Body of pancreas (tissue), 4 donors: ENCODE results near the gene SETBP1. TPM values are rescaled to one million over a fixed set of nuclear protein-coding genes. Genes with fewer than 3 reads are reported as not detected.

Source experiments
- ATAC-seq: fragments of 150-250 bp; one replicate; pipeline ENCODE4 v1.9.1; 2016
- DNase-seq, 4 donors: peaks; one replicate each; pipeline ENCODE4 v3.0.0-alpha.2; 2019
- H3K27ac ChIP-seq, 4 donors: fragments of 200-600 bp; sonication (generic); 1 replicate in 3 of 4; 2 replicates in 1 of 4; pipeline versions ENCODE4 v1.5.1 to v1.6.1; 2016 to 2019; ENCODE audit warnings: mild to moderate bottlenecking in 1 of 4, mixed read lengths in 1 of 4, moderate library complexity in 1 of 4
- H3K27me3 ChIP-seq, 2 donors: fragments of 200-600 bp; sonication (generic); one replicate each; pipeline ENCODE4 v1.6.0; 2016; ENCODE audit warnings: mild to moderate bottlenecking in 1 of 2
- H3K36me3 ChIP-seq, 2 donors: fragments of 200-600 bp; sonication (generic); replicated peaks in 1 of 2; 2 replicates each; pipeline ENCODE4 v1.5.1; 2016; ENCODE audit warnings: low read depth in 2 of 2; ENCODE audit not compliant: insufficient read depth in 1 of 2
- H3K4me1 ChIP-seq: fragments of 200-600 bp; sonication (generic); one replicate; pipeline ENCODE4 v1.6.0; 2016
- H3K4me3 ChIP-seq, 2 donors: fragments of 200-600 bp; sonication (generic); 1 replicate in 1 of 2; 2 replicates in 1 of 2; pipeline ENCODE4 v1.5.1; 2016 to 2019
- H3K9me3 ChIP-seq, 3 donors: fragments of 200-600 bp; sonication (generic); 1 replicate in 2 of 3; 2 replicates in 1 of 3; pipeline ENCODE4 v1.5.1; 2016
- POLR2A ChIP-seq, 3 donors: fragments of 450-650 bp; IDR thresholded peaks; one replicate each; pipeline ENCODE4 v1.6.1; 2016; ENCODE audit warnings: antibody characterized with exemption in 3 of 3, mild to moderate bottlenecking in 2 of 3
- WGBS, 2 donors: methylation state at CpG; one replicate each; pipeline ENCODE4 v1.1.5; 2017; 5-methylcytosine and 5-hydroxymethylcytosine counted together
- intact Hi-C: fragments of 100-400 bp; cut with DNase I; formaldehyde crosslinking; loops from one replicate; pipeline ENCODE4 v1.15.1; 2023
- total RNA-seq, 2 donors: library from RNA; depleted of rRNA; stranded (reverse); fragments of >200 nt; gene quantifications; one replicate each; pipeline ENCODE4 v1.1.0, GENCODE V29; 2016
- TF ChIP-seq, protein P1 (sequence below), 7 experiments: fragments of 450-650 bp in 4 of 7; fragments of 200-600 bp in 3 of 7; sonication (generic) in 3 of 7; IDR thresholded peaks; one replicate each; pipeline ENCODE4 v1.5.1; 2016 to 2019; ENCODE audit warnings: antibody characterized with exemption in 7 of 7

SETBP1 gene
- total RNA-seq, 2 donors from 2014 or later = 23.6 to 37.2 TPM

DNA sequence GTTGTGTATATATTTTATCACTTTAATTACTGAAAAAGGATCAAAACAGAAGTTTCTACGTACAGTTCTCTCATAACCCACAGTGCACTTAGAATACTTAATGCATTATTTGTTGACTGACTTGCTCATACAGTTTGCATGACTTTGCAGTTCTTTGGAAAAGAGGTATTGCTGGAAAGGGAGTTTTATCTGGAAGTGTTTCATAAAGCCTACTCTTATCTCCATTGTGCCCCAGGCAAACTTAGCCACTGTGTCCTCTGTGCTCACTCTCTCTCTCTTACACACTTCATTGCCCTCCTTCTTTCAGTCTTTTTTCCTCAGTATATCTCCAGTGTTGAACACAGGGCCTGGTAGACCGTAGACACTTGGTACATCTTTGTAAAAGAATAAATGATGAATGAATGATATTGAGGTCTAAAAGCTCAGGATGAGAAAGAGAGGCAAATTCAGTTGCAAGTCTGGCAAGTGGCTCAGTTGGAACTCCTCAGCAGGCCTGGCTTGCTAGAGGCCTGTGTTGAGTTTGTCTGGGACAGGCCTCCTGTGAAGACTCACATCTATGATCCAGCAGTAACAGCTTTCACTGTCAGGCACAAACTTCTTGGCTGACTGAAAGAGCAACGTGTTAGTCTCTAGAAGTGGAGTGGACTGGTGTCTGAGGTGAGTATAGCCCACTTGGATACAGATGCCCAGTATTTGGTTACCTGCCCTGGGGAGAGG lies 56.1 kb downstream of the SETBP1 start:
- intact Hi-C loops = no loop called here
- Histone ChIP-seq H3K9me3 (no peaks in the 10 kb centered on the region), H3K4me3 (no peak overlapping the region), H3K4me1 (peaks cover 59% of the 10 kb centered on the region), H3K27me3 (no peaks in the 10 kb centered on the region), H3K27ac (peak overlapping the region in 1 of 4 donors; percentile 18), H3K36me3 (no peaks in the 10 kb centered on the region)
- ATAC-seq = peak; percentile 18
- DNase-seq = no peak
- 64 to 70% methylated on average over 3 of the region's 3 CpGs for WGBS, 2 donors
- TF ChIP-seq POLR2A (IDR thresholded peaks at IDR 0.05) = no peak
- TF ChIP-seq, protein P1, sequence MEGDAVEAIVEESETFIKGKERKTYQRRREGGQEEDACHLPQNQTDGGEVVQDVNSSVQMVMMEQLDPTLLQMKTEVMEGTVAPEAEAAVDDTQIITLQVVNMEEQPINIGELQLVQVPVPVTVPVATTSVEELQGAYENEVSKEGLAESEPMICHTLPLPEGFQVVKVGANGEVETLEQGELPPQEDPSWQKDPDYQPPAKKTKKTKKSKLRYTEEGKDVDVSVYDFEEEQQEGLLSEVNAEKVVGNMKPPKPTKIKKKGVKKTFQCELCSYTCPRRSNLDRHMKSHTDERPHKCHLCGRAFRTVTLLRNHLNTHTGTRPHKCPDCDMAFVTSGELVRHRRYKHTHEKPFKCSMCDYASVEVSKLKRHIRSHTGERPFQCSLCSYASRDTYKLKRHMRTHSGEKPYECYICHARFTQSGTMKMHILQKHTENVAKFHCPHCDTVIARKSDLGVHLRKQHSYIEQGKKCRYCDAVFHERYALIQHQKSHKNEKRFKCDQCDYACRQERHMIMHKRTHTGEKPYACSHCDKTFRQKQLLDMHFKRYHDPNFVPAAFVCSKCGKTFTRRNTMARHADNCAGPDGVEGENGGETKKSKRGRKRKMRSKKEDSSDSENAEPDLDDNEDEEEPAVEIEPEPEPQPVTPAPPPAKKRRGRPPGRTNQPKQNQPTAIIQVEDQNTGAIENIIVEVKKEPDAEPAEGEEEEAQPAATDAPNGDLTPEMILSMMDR (IDR thresholded peaks at IDR 0.05) = no peak

DNA sequence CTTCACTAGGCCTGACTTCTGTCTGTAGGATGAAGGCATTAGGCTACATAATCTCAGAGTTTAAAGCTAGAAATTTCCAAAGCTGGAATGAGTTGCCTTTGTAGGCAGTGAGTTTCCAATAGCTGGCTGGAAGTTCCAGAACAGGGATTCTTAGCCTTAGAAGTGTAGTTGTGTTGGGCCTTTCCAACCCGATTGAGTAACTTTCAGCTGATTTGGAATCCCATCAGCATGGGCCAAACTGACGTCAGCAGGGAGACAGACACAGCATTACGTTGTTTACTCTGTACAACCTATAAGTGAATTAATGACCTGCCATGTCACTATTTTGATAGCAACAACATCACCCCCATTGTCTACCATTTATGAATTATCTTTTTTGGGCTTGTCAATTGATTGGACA lies 56.9 kb downstream of the SETBP1 start:
- H3K27ac ChIP-seq = peak overlapping the region in 1 of 4 donors; percentile 18
- intact Hi-C loops = no loop called here

DNA sequence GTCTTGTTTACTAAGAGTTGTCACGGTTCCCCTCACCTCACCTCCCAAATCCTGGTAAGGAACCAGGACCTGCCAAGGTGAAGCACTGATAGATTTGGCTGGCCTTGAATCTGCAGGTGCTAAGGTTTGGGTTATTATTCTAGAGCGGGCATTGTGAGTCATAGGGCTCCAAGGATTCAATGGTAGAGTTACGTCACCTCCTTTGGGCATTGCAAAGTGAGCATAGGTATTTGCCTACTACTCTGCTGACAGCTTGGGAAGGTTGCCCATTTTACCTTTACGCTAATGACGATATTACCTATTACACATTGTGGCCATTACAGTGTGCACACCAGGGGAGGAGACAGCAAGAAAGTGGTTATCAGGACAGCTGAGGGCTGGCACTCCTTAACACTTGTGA lies 59.3 kb downstream of the SETBP1 start:
- H3K27ac ChIP-seq = peak overlapping the region; percentile 13 to 43 (median 37)
- H3K4me3 ChIP-seq = no peak overlapping the region
- intact Hi-C loops = no loop called here
- no peaks in the 10 kb centered on the region for H3K36me3 ChIP-seq
- H3K9me3 ChIP-seq = no peaks in the 10 kb centered on the region
- H3K4me1 ChIP-seq = peaks cover 67% of the 10 kb centered on the region
- peak; percentile 62 to 86 (median 74) for DNase-seq
- ATAC-seq = peak; percentile 94
- no peak for TF ChIP-seq POLR2A (IDR thresholded peaks at IDR 0.05)
- TF ChIP-seq, protein P1 (IDR thresholded peaks at IDR 0.05) = no peak
- WGBS, 2 donors = 35 to 40% methylated on average over 5 of the region's 5 CpGs
- H3K27me3 ChIP-seq = no peaks in the 10 kb centered on the region

More for the DNA sequence above, 56.9 kb downstream of the SETBP1 start:
- Histone ChIP-seq H3K4me3 (no peak overlapping the region), H3K9me3 (no peaks in the 10 kb centered on the region), H3K27me3 (no peaks in the 10 kb centered on the region), H3K36me3 (no peaks in the 10 kb centered on the region), H3K4me1 (peaks cover 58% of the 10 kb centered on the region)
- WGBS, 2 donors = 83 to 91% methylated on average over 3 of the region's 3 CpGs
- TF ChIP-seq POLR2A (IDR thresholded peaks at IDR 0.05) = no peak
- TF ChIP-seq, protein P1 (IDR thresholded peaks at IDR 0.05) = no peak
- no peak for ATAC-seq
- no peak for DNase-seq

DNA sequence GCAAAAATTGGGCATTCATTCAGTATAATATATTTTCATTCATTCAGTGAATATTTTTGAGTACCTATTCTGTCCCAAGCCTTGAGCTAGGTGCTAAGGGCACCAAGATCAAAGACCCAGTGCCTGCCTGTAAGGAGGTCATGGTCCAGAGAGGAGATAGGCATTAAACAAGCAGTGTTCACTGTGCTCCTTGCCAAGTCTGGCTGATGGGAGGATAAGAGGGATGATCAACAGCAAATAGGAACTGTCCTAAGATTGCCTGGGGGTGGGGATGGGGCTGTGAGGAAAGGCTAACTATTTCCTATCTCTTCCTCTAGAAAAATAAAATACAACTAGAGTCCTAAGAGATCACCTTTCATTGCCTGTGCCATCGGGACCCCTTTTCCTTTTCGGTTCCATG lies 60.4 kb downstream of the SETBP1 start:
- H3K9me3 ChIP-seq = no peaks in the 10 kb centered on the region
- intact Hi-C loops = no loop called here
- H3K4me1 ChIP-seq = peaks cover 67% of the 10 kb centered on the region
- H3K36me3 ChIP-seq = no peaks in the 10 kb centered on the region
- H3K27ac ChIP-seq = no peak overlapping the region
- 93 to 95% methylated on average over 2 of the region's 2 CpGs for WGBS, 2 donors
- H3K27me3 ChIP-seq = no peaks in the 10 kb centered on the region
- DNase-seq (no peak), ATAC-seq (no peak)
- TF ChIP-seq POLR2A (IDR thresholded peaks at IDR 0.05) = no peak
- TF ChIP-seq, protein P1 (IDR thresholded peaks at IDR 0.05) = no peak
- H3K4me3 ChIP-seq = no peak overlapping the region

DNA sequence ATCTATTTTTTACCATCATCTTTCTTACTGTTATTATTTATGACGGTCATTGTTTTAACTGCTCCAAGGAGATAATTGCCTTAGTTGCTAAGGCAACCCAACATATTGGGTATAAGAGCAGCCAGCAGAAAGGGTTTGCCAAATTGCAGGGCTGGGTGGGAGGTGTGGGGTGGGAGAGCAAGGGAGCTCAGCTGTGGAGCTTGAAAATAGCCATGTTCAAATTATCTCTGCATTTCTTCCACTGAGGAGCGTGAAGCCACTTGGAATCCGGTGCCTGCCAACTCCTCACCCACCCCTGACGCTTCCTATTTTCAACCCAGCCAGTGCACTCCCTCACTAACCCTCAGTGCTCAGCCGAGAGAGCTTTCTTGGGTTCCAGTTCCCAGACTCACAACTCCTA lies 60.8 kb downstream of the SETBP1 start:
- no peaks in the 10 kb centered on the region for H3K9me3 ChIP-seq
- no peak for DNase-seq
- no peak for ATAC-seq
- H3K27me3 ChIP-seq = no peaks in the 10 kb centered on the region
- WGBS, 2 donors = 88% methylated on average over 5 of the region's 5 CpGs
- H3K4me3 ChIP-seq = no peak overlapping the region
- H3K27ac ChIP-seq = no peak overlapping the region
- TF ChIP-seq POLR2A (IDR thresholded peaks at IDR 0.05) = no peak
- TF ChIP-seq, protein P1 (IDR thresholded peaks at IDR 0.05) = no peak
- H3K4me1 ChIP-seq = peaks cover 66% of the 10 kb centered on the region
- no peaks in the 10 kb centered on the region for H3K36me3 ChIP-seq
- intact Hi-C loops = no loop called here
